A549 (cell line): ENCODE data around the gene DCAF6. TPM values are rescaled to one million over a fixed set of nuclear protein-coding genes. Genes with fewer than 3 reads are reported as not detected.

ENCODE experiments used
- ATAC-seq, 2 experiments: fragments of 200-7000 bp in 1 of 2; fragments of >200 bp in 1 of 2; cut with Nextera tagmentation in 1 of 2; cut with Tn5 transposase in 1 of 2; 3 replicates each; pipeline versions ENCODE4 v1.8.0 to v1.9.1; 2018 to 2020; ENCODE audit warnings: mild to moderate bottlenecking in 1 of 2, moderate library complexity in 1 of 2
- CTCF ChIA-PET: fragments of 300-600 bp; sonication (Branson Sonifier 250); formaldehyde crosslinking; extraction: SDS; loops from one replicate; lab custom pipeline; 2021; ENCODE audit warnings: antibody characterized with exemption, inconsistent platforms; lab: Yijun Ruan, JAX
- POLR2A ChIA-PET: fragments of 350-600 bp; formaldehyde crosslinking; extraction: SDS; loops from one replicate; lab custom pipeline; 2021; ENCODE audit warnings: antibody characterized with exemption, inconsistent platforms; lab: Yijun Ruan, JAX
- DNase-seq, 2 experiments: peaks; one replicate each; pipeline versions ENCODE4 v3.0.0 to v3.0.0-alpha.2; 2011 to 2016; ENCODE audit warnings: low read depth in 1 of 2, low spot score in 1 of 2
- FAIRE-seq: peaks from 2 replicates; lab custom pipeline; 2011; peaks lifted over from hg19 to GRCh38; lab: Jason Lieb, UNC
- H3K27ac ChIP-seq, 2 experiments: fragments of >200 bp; sonication (Bioruptor Twin); formaldehyde crosslinking; 3 replicates each; pipeline ENCODE4 v1.5.1; 2016 to 2017
- H3K4me1 ChIP-seq: fragments of >200 bp; sonication (Bioruptor Twin); formaldehyde crosslinking; 3 replicates; pipeline ENCODE4 v1.6.1; 2016
- H3K4me2 ChIP-seq: fragments of >200 bp; sonication (Bioruptor Twin); formaldehyde crosslinking; 3 replicates; pipeline ENCODE4 v1.6.1; 2016
- H3K4me3 ChIP-seq: fragments of >200 bp; sonication (Bioruptor Twin); formaldehyde crosslinking; 3 replicates; pipeline ENCODE4 v1.5.1; 2016
- H3K9me3 ChIP-seq: fragments of >200 bp; sonication (Bioruptor Twin); formaldehyde crosslinking; 3 replicates; pipeline ENCODE4 v1.6.1; 2016
- BHLHE40 ChIP-seq: IDR thresholded peaks from 2 replicates; pipeline ENCODE4 v1.6.1; 2012; ENCODE audit warnings: low read depth, low read length, inconsistent platforms
- CHD4 ChIP-seq: fragments of 200-600 bp; sonication (generic); IDR thresholded peaks from 2 replicates; pipeline ENCODE4 v1.6.1; 2016; ENCODE audit warnings: antibody characterized with exemption, mild to moderate bottlenecking, borderline replicate concordance
- CTCF ChIP-seq: fragments of >200 bp; sonication (Bioruptor Twin); formaldehyde crosslinking; IDR thresholded peaks from 3 replicates; pipeline ENCODE4 v1.5.1; 2016
- EHF ChIP-seq: fragments of 250-450 bp; sonication (Bioruptor Pico); IDR thresholded peaks from 2 replicates; pipeline ENCODE4 v1.5.0; 2020; ENCODE audit warnings: mild to moderate bottlenecking
- ESRRA ChIP-seq: fragments of 150-350 bp; IDR thresholded peaks from 2 replicates; pipeline ENCODE4 v1.6.1; 2014; ENCODE audit warnings: mild to moderate bottlenecking, low read length, borderline replicate concordance
- FOSL2 ChIP-seq, 2 experiments: fragments of 450-650 bp in 1 of 2; fragments of >200 bp in 1 of 2; sonication (Bioruptor Twin) in 1 of 2; formaldehyde crosslinking; IDR thresholded peaks; 2 replicates each; pipeline versions ENCODE4 v1.5.0 to v1.6.1; 2016 to 2020; ENCODE audit warnings: mild to moderate bottlenecking in 1 of 2, moderate library complexity in 1 of 2
- HDAC2 ChIP-seq: fragments of 200-600 bp; sonication (generic); IDR thresholded peaks from 2 replicates; pipeline ENCODE4 v1.6.1; 2016
- HMGXB4 ChIP-seq: fragments of 250-450 bp; sonication (Bioruptor Pico); IDR thresholded peaks from 2 replicates; pipeline ENCODE4 v1.5.0; 2021; ENCODE audit warnings: mild to moderate bottlenecking, moderate library complexity, borderline replicate concordance
- JUN ChIP-seq, 2 experiments: fragments of >200 bp; sonication (Bioruptor Twin); formaldehyde crosslinking; IDR thresholded peaks; 2 replicates in 1 of 2; 3 replicates in 1 of 2; pipeline ENCODE4 v1.6.1; 2016 to 2017
- MAFK ChIP-seq: fragments of 450-650 bp; IDR thresholded peaks from 2 replicates; pipeline ENCODE4 v1.6.1; 2014; ENCODE audit not compliant: partially characterized antibody
- MAZ ChIP-seq: fragments of 150-350 bp; IDR thresholded peaks from 2 replicates; pipeline ENCODE4 v1.6.1; 2014; ENCODE audit warnings: antibody characterized with exemption, low read depth, low read length, borderline replicate concordance
- MYC ChIP-seq: IDR thresholded peaks from 2 replicates; pipeline ENCODE4 v1.6.1; 2012; ENCODE audit warnings: mild to moderate bottlenecking, inconsistent platforms, low read length, improper control_type of control experiment, borderline replicate concordance
- NFE2L2 ChIP-seq: fragments of 150-350 bp; conservative IDR thresholded peaks from 2 replicates; pipeline ENCODE4 v1.6.1; 2014; ENCODE audit warnings: low read length
- NR3C1 ChIP-seq: fragments of >200 bp; sonication (Bioruptor Twin); formaldehyde crosslinking; IDR thresholded peaks from 3 replicates; pipeline ENCODE4 v1.6.1; 2017
- PHF8 ChIP-seq: fragments of 200-600 bp; sonication (generic); IDR thresholded peaks from 2 replicates; pipeline ENCODE4 v1.6.1; 2016; ENCODE audit warnings: low read depth, mild to moderate bottlenecking, antibody characterized with exemption, moderate library complexity, borderline replicate concordance
- RAD21 ChIP-seq, 2 experiments: fragments of >200 bp in 1 of 2; sonication (Bioruptor Twin) in 1 of 2; formaldehyde crosslinking in 1 of 2; IDR thresholded peaks in 1 of 2; conservative IDR thresholded peaks in 1 of 2; 2 replicates in 1 of 2; 3 replicates in 1 of 2; pipeline ENCODE4 v1.6.1; 2012 to 2018; ENCODE audit warnings: inconsistent platforms in 1 of 2
- RCOR1 ChIP-seq: fragments of 150-350 bp; IDR thresholded peaks from 2 replicates; pipeline ENCODE4 v1.6.1; 2014; ENCODE audit warnings: antibody characterized with exemption, low read length, low read depth
- RNF2 ChIP-seq: fragments of 200-600 bp; sonication (generic); IDR thresholded peaks from 2 replicates; pipeline ENCODE4 v1.6.1; 2016; ENCODE audit warnings: low read depth, mild to moderate bottlenecking, antibody characterized with exemption, moderate library complexity, borderline replicate concordance
- SMC3 ChIP-seq: fragments of >200 bp; sonication (Bioruptor Twin); formaldehyde crosslinking; IDR thresholded peaks from 3 replicates; pipeline ENCODE4 v1.6.1; 2018; ENCODE audit warnings: inconsistent platforms
- SREBF2 ChIP-seq: fragments of 450-650 bp; IDR thresholded peaks from 2 replicates; pipeline ENCODE4 v1.6.1; 2014; ENCODE audit warnings: mild to moderate bottlenecking, moderate library complexity
- TFCP2L1 ChIP-seq: fragments of 250-450 bp; sonication (Bioruptor Pico); IDR thresholded peaks from 2 replicates; pipeline ENCODE4 v1.5.0; 2021; ENCODE audit warnings: mild to moderate bottlenecking
- WGBS: methylation state at CpG from one replicate; pipeline ENCODE4 v1.1.6; 2017; ENCODE audit errors: missing lambda C conversion rate; 5-methylcytosine and 5-hydroxymethylcytosine counted together
- polyA plus RNA-seq, 4 experiments: library from polyadenylated mRNA; depleted of rRNA in 3 of 4; stranded (reverse); fragments of >200 nt; fragmentation: RNase III in 1 of 4; extraction: RNeasy Plus Mini Kit Qiagen cat#74134 plus additional on column Dnase treatment in 1 of 4; gene quantifications; 2 replicates in 3 of 4; 3 replicates in 1 of 4; pipeline ENCODE4 v1.2.3, GENCODE V29; 2011 to 2017
- TF ChIP-seq, protein P1 (sequence below): fragments of >200 bp; sonication (Bioruptor Twin); formaldehyde crosslinking; IDR thresholded peaks from 2 replicates; pipeline ENCODE4 v1.6.1; 2016
- TF ChIP-seq, protein P2 (sequence below): fragments of 150-350 bp; IDR thresholded peaks from 2 replicates; pipeline ENCODE4 v1.6.1; 2014; ENCODE audit warnings: low read depth, mild to moderate bottlenecking, low read length

The DCAF6 gene
- polyA plus RNA-seq, 2 of the 4 experiments (the other 2 are of a cell fraction), result 39.9 to 74.7 TPM

DNA sequence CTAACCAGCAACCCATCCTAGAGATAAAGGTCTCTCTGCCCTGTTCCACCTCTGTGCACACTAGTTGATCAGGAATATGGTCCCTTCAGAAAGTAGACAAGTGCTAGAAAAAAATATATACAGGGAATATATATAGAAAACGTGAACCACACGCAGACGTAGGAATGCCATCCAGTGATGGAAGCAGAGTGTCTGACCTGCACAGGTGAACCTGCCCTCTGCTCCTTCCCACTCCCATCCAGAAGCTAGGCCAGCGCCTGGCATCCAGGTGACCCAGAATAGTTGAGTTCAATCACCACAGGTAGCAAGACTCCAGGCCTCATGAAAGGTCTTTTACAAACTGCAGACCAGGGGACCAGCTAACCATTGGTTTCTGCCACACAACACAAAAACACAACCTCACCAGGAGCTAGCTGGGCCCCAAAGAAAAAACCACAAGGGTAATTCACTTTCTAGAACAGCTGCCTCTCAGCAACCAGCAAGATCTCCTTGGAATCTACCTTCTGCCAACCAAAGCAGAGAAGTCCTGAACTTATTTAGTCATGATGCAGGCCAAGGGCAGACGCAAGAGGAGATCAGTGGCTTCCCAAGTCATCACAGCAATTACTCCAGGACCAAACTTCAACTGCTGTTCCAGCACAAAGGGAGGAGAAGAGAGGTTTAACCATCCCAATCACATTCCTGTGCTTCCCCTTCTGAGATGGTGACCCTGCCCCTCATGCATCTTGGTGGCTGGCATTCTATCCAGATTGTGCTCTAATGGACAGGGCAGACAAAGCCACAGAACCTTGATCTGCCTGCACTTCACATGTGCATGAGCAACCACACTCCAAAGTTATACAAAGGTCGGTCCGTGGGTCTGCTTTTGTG lies 147.2 kb downstream of the DCAF6 start:
- no peak for TF ChIP-seq HMGXB4 (CRISPR knock-in tag)
- no peak for TF ChIP-seq ESRRA
- TF ChIP-seq FOSL2 (IDR thresholded peaks at IDR 0.05), result no peak
- no peak for TF ChIP-seq FOSL2 (CRISPR knock-in tag; IDR thresholded peaks at IDR 0.05)
- no peak for TF ChIP-seq JUN (IDR thresholded peaks at IDR 0.05)
- no peak for TF ChIP-seq NR3C1
- no peak for TF ChIP-seq TFCP2L1
- no peak for TF ChIP-seq RNF2
- no peak for TF ChIP-seq EHF (CRISPR knock-in tag)
- no peak for TF ChIP-seq PHF8
- no peak for TF ChIP-seq BHLHE40
- TF ChIP-seq NFE2L2, result no peak
- no peak for TF ChIP-seq MAZ
- TF ChIP-seq, protein P1, sequence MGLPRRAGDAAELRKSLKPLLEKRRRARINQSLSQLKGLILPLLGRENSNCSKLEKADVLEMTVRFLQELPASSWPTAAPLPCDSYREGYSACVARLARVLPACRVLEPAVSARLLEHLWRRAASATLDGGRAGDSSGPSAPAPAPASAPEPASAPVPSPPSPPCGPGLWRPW, result no peak
- TF ChIP-seq RCOR1, result no peak
- TF ChIP-seq, protein P2, sequence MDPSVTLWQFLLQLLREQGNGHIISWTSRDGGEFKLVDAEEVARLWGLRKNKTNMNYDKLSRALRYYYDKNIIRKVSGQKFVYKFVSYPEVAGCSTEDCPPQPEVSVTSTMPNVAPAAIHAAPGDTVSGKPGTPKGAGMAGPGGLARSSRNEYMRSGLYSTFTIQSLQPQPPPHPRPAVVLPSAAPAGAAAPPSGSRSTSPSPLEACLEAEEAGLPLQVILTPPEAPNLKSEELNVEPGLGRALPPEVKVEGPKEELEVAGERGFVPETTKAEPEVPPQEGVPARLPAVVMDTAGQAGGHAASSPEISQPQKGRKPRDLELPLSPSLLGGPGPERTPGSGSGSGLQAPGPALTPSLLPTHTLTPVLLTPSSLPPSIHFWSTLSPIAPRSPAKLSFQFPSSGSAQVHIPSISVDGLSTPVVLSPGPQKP, result no peak
- TF ChIP-seq HDAC2, result no peak
- no peak for TF ChIP-seq CHD4
- TF ChIP-seq MYC, result no peak
- TF ChIP-seq SREBF2, result no peak
- Histone ChIP-seq H3K27ac (no peak overlapping the region), H3K9me3 (no peaks in the 10 kb centered on the region), H3K4me3 (no peak overlapping the region), H3K4me1 (peaks cover 4% of the 10 kb centered on the region; the same call in 2 of the 3 replicates), H3K4me2 (no peak overlapping the region)
- CTCF ChIA-PET, result interaction anchor here (0.6 to 7.4 kb wide), 22 partner anchors 11 to 389 kb away, joined by 3 to 100 read pairs (median 6); partner anchors contain the start of gene SFT2D2
- WGBS, result 91% methylated on average over 7 of the region's 7 CpGs
- FAIRE-seq (no peak), DNase-seq (no peak), ATAC-seq (no peak)
- POLR2A ChIA-PET, result no interaction called here

DNA sequence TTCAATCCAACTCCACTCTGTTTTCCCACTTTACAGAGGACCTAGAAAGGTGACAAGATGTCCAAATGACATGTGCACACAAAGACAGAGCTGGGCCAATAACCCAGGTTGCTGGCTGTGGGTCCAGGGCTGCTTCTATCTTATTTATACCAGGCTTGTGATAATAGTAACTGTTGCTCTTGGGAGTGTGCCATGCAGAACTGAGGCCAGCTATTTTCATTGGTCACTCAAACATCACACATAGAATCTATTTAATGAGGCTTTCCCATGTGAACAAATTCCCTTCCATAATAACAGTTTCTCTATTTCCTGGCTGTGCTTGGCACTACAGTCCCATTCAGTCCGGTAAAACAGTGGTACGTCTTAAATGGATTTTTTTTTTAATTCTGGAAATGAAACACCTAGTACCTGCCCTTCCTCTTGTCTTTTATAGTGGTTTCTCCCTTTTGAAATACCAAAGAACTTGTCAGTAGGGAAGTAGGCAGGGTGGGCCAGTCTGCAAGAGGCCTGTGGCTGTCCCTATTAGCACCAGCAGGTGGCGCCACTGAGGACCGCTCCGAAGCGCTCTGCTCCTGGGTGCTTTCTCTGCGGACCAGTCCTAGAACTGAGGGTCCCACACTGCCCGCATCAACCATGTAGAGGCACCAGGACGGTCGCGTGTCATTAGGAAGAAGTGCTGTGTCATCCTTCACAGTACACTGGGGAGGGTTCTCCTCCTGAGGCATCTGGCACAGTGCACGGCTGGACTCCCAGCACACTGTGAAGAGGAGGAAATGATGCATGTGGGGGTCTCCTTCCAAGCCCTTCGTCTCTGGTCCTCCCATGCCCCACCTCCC lies 148.1 kb downstream of the DCAF6 start:
- Histone ChIP-seq H3K9me3 (no peaks in the 10 kb centered on the region), H3K27ac (peak overlapping the region in 1 of 2 experiments; percentile 61; a peak in 3 of 6 replicates), H3K4me3 (no peak overlapping the region), H3K4me2 (no peak overlapping the region), H3K4me1 (peaks cover 13% of the 10 kb centered on the region)
- 37% methylated on average over 10 of the region's 13 CpGs for WGBS
- FAIRE-seq (no peak), DNase-seq (peak; percentile 50 to 60), ATAC-seq (peak; percentile 49 to 80; a peak in 4 of 6 replicates)
- ChIA-PET CTCF (interaction anchor here (0.7 to 7.4 kb wide), 27 partner anchors 9 to 484 kb away, joined by 3 to 100 read pairs (median 4); no protein-coding TSS in a partner anchor), POLR2A (interaction anchor here (0.7 kb wide), 1 partner anchor 370 kb away, joined by 3 read pairs; no protein-coding TSS in a partner anchor)
- TF ChIP-seq MAFK, result peak; percentile 69
- TF ChIP-seq SREBF2, result no peak
- peak; percentile 66 for TF ChIP-seq CTCF
- TF ChIP-seq SMC3, result peak; percentile 51
- peak; percentile 37 to 49; a peak in 4 of 5 replicates for TF ChIP-seq RAD21 (conservative IDR thresholded peaks at IDR 0.05 in 1 of 2, IDR thresholded peaks at IDR 0.05 in 1 of 2)
